ENCODE results near the gene STRIP2.

STRIP2 gene

GRCh38 chr7:129535896-129536295 lies 101.7 kb downstream of the STRIP2 start:
- no peak for DNase-seq

GRCh38 chr7:129536323-129536722 lies 102.1 kb downstream of the STRIP2 start:
- DNase-seq, result no peak
